Esophagus mucosa (tissue), 1 donor: ENCODE results near the gene THADA. TPM values are rescaled to one million over a fixed set of nuclear protein-coding genes. Genes with fewer than 3 reads are reported as not detected.
"Not testable (repeated sequence)": the region's sequence is repeated elsewhere in the genome, so short reads cannot be mapped to it uniquely, and the experiment has no call there.

Experiments
- ATAC-seq: fragments of 200-7000 bp; cut with Tn5 transposase; one replicate; pipeline ENCODE4 v1.9.1; 2020
- total RNA-seq: library from RNA; stranded (reverse); gene quantifications from one replicate; pipeline ENCODE4 v1.2.4, GENCODE V29; 2023
- donor health status: DM: yes; HTN: yes; CAD: no.

Gene THADA
- total RNA-seq, 1 donor from 2014 or later = 20.8 TPM

DNA sequence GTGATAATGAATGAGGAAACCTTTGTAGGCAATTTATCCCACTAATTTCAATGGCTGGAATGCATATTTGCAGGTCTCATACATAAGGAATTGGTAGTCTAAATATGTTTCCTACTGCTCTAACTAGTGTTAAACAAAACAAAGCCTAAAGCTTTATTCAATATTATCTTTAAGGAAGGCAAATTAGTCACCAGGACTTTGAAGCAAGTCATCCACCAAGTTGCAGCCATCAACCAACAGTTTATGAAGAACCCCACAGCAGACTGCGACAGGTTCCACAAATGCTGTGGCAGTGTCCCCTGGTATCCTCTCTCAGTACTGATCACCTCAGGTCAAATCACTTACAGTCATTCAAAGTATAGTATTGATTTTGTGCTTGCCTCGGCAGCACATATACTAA, 187.9 kb downstream of the THADA start:
- peak; percentile 41 for ATAC-seq

DNA sequence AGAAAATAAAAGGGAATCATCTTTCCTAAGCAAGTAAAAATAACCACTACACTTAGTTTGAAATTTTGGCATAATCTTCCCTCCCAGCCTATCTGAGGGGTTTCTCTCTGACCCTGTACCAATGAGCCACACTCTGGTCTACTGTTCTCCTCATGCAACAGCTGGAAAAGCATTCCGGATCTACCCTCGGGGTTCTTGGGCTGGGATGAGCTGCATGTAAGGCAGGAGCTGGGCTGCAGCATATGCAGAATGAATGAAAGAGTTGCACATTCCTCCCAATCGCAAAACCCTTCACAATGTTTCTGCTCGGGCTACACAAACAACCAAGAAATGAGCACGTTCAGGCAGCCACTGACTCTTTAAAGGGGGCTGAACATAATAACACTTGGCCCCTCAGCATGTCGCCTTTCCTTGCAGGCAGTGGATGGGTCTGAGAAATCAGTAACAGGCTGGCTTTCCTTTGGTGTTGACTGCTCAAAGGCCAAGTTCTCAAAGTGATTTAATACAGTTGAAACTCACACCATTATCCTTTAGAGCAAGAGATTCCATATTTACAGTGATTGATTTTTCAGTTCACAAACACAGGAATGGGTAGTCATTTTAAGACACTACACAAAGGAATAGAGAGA, 189.1 kb downstream of the THADA start:
- ATAC-seq = no peak

DNA sequence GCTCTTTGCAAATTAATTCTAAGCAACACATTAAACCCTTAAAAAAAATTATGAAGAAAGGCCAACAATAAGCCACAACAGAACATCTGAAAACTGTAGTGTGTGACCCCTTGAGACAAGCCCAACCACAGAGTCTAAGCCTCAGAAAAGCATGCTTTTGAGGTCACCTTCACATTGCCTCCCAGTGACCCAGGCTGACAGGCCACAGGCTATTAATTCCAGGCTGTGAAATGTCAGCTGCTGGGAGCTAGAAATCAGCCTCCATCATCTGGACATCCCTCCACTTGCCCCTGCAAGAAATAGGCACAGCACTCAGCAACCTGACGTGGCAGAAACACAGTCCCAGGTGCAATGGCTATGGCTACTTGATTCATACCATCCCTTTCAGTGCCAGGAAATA, 190.0 kb downstream of the THADA start:
- ATAC-seq = no peak

DNA sequence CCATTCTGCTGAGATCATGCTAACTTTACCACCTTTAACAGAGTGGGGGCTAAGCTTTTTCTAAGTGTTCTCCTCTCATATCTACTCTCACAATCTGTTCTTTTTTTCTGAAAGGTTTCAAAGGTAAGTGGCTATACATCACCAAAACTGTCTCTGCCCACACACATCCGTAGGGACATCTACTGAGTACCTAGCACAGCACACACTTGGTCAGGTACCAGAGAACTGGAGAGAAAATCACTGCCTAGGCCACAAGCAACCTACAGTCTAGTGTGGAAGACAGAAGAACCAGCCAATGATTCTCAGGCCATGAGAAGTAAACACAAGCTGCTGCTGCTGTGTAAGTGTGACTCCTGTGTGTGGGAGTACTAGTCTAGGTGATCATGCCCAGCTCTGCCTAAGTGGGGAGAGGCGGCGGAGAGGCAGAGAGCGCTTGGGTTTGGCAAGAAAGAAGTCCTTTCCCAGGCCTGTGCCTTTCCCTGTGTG, 193.3 kb downstream of the THADA start:
- peak; percentile 76 for ATAC-seq

DNA sequence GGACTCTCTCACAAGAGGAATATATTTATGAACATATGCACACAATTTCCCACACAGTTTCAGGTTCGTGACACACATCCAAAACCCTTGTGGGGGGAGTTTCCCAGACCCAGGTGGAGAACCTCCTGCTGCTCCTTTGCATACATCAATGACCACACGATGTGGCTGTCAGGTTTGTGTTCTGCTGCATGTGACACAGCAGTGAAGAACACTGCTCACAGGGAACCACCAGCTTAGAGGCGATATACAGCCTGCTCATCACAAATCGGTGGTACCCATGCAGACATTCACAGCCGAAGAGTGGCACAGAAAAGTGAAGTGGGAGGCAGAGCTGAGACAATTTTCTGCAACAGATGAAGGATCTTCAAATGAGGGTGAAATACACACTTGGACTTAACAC, 193.8 kb downstream of the THADA start:
- ATAC-seq = no peak

DNA sequence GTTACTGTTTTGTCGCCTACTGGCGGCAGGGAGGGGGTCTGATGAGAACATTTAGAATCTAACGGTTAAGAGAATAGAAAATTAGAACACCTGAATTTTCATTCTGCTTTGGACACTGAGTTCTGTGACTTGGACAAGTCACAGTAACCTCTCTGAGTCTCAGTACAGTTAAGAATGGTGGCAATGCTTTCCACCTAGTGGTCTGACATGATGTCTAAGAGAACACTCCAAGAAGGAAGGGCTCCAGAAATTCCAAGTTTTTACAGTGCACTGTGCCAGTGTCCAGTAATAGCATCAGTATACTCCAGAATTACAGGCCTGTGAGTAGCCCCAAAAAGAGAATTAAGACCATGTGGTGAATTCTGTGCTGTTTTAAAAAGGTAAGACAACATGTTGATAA, 195.3 kb downstream of the THADA start:
- ATAC-seq = no peak

DNA sequence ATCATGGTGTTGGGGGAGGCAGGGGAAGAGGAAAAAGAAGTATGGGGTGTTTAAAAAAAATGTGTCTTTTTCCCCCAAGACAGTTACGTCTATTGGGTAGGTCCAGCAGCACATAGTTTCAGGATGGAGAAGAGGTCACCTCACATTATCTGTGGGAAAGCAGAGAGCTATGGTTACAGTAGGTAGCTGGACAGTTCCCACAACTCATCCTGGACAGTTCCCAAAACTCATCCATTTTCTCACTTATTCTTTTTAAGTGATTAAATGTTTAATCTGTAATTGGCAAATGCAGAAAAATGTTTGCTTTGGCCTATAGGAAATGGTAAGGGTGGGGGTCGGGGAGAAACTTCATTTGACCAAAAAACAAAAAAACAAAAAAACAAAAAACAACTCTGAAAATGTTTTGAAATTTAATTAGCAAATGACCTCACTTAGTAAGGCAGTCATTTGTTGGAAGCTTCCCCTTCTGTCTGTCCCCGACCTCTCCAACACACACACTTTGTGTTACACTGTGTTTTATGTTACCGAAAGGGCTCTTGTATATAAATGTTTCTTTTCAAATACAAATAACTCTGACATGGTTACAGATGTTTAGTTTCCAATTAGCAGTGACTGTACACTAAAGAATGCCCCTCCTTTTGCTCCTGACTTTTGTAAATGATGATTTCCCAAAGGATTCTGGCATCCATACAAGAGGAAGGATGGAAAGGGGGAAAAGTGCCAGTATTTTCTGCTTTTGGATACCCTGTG, 196.1 kb downstream of the THADA start:
- no peak for ATAC-seq

DNA sequence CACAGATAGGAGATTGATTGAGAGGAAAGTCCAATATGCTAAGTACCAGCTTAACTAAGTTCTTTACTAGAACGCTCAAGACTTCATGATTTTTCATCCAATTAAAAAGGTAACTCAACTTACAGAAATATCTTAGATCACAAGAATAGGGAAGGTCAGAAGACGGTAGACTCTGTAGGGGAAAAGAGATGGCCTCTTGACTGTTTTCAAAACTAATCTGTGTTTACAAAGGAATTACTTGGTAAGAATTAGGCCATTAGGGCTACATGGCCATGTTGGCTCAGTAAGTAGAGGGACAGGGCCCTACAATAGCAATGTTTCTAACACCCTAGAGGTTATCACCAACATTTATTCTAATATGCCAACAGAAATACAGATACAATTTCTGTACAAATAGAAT, 196.7 kb downstream of the THADA start:
- ATAC-seq = no peak

DNA sequence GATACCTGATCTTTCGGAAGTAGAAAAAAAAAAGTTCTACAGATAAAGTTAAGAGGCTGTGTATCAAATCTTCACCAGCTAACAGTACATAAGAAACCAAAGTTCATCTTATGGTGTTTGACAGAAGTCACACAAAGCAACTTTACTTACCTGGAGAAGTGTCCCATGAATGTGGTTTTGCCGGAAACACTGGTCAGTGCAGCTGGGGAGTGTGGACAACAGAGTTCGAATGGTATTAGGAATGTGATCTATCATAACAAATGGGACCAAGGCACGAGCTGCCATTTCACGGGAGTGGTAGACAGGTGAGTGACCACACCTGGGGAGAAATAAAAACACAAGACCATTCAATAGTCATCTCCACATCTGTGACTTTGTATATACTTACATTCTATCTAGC, 198.0 kb downstream of the THADA start:
- ATAC-seq = no peak

DNA sequence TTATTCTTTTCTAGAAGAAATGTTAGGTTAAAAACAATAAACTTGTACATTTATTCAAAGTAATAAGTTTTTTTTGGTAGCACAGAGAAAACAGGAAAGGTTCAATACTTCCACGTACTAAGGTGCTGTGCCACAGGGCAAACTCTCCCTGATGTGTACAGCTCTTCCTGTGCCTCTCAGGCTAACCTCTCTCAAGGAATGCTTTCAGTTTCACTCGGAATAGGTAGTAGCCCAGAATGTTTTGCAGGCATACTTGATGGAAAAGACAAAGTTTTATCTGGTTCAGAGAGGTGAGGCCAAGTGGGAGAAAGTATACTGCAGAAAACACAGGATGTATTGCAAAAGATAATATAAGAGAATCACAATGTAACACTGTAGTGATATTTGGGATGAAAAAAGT, 198.4 kb downstream of the THADA start:
- ATAC-seq = no peak

DNA sequence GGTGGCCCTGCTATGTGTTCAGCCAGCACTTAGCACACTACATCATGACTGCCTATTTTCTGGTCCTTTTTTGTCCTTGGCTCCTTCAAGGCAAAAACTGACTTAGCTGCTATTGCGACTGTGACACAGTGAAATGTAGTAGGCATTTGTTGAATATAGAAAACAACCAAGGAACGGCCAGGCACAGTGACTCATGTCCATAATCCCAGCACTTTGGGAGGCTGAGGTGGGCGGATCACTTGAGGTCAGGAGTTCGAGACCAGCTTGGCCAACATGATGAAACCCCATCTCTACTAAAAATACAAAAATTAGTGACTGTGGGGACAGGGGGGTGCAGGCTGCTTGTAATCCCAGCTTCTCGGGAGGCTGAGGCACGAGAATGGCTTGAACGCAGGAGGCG, 199.5 kb downstream of the THADA start:
- not testable (repeated sequence) for ATAC-seq

DNA sequence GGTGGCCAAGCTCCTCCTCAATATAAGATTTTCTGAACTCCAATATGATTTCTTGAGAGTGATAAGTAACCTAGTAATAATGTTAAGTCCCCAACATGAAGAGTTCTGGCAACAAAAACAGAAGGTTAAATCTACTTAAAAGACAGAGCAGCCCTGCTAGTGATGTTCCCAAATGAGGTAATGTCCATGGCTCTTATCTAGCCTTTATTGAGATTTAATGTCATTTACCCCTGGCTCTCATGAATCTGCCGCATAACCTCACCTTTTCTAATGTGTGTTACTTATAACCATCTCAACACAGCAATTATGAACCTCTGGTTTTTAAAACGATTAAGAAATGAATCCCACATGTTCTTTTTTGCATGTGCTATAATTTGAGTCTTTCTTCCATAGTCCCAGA, 201.9 kb downstream of the THADA start:
- ATAC-seq = no peak

DNA sequence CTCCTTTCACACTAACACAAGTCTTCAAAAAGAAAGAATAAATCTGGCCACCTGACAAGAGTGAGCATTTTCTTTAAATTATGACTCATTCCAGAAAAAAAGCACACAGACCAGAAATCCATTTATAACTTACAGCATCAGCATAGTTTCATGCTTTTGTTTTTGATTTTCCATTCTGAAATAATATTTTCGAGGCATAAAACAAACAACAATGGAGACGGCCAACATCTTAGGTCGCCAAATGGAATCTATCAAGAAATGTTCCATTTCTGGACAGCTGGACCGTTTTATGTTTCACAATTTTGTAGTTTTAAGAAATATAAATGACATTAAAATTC, 204.0 kb downstream of the THADA start:
- ATAC-seq = no peak

DNA sequence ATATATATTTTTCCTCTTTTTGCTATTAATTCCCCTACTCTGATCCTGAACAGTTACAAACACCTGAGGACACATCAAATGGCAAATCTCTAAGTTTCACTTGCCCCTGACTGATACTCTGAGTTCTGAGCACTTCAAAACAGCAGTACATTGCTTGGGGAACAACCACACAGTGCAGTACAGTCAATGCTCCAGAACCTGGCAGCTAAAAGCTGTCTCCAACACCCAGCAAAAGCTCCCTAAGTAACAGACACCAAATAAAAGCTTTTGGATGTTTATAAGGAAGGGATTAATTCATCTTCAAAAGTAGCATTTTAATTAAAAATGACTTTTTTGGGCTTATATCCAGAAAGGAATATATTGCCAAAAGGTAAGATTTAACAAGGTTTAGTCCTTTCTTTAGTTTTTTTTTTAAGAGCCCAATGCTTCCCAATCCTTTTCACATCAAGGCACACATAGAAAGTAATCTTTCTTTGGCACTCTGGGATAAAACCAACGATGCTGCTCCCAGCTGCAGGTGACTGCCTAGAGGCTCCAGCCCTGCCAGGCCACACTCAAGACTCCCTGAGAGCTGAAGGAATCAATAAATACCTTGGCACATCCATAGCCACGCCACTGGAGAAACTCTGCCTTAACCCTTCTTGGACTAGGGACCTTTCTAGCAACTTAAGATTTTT, 204.5 kb downstream of the THADA start:
- no peak for ATAC-seq

DNA sequence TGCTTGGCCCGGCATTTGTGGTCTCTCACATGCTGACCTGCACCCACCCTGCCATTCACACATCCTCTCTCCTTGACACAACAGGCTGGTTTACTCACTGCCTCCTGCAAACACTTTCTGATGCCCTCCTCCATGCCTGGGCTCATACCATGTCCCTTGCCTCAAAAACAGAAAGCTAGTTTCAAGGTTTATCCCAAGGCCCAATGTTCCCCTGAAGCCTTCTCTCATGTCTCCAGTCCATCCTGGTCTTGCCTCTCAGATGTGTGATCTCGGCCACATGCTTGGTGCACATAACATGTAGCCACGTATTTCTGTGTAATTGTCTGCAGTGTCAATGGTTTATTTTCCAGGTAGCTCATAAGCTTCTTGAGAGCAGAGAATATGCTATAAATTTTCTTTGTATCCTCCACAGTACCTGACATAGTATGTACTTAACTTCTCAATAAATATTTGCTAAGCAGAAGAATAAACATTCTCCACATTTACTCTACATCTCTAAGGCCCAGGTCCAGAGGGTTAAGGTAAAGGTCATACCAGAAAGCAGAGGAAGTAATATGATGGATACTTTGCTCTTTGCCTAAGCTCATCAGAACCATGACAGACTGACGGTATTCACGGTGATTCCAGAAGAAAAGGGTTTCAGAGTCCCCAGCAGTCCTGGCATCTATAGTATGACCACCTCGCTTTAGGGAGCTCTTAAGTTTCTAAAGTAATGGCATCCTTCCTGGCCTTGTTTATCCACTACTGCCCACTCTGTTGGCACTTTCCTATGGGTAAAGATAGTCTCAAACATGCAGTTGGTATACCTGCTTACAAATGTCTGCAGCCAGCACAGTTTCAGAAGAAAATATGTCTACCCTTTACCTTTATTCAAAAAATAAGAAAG, 206.0 kb downstream of the THADA start:
- no peak for ATAC-seq

DNA sequence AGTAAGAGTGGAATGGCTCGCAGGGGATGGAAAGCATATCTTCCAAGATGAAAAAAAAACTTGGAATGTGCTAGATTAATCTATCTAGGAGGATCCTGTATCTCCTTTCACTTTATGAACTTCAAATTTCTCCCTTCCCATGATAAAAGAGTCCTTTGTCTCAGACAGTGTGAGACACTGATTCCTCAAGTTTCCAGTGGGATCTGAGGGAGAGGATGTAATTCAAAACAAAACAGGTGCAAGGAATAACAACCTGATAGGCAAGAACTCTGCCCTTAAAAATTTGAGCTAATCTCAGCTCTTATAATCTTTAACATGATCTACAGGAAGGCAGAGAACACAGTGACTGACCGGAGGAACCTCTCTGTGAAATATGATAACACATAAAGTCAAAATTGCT, 207.5 kb downstream of the THADA start:
- no peak for ATAC-seq

DNA sequence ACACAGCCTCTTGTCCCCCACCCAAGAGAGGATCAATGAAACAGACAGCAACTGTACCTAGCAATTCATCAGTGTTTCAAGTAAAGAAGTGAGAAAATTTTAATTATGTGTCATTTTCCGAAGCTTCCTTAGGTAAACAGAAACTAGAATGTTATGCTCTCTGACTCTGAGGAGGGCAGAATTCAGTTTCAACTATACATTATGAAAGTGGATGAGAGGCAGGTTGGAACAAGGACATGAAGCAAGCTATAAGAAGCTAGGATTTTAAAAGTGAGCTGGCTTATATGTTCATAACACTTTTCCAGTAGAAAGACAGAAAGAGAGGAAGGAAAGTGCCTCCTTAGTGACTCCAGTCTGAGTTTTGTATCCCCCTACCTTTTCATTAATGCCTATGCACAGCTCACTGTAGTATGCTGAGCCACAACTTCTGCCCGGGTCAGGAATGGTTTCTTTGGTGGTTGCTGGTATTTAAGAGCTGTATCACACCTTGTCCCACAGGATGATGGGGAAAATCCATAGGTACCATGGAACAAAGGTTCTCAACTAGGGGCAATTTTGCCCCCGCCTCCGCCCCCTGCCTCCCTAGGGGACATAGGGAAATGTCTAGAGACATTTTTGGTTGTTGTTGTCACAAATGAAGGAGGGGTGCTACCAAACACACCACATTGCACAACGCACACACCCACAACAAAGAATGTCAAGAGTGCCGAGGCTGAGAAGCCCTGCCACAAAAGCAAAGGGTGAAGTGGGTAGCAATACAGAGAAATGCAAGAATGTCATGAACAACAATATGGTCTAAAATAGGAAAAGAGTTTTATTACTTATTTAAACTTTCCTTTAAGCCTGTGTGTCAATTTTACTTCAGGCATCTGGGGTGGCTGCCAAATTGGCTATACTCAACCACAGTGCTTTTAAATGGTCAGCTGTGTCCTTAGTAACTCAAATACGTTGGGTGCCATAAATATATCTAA, 208.5 kb downstream of the THADA start:
- peak; percentile 80 for ATAC-seq

DNA sequence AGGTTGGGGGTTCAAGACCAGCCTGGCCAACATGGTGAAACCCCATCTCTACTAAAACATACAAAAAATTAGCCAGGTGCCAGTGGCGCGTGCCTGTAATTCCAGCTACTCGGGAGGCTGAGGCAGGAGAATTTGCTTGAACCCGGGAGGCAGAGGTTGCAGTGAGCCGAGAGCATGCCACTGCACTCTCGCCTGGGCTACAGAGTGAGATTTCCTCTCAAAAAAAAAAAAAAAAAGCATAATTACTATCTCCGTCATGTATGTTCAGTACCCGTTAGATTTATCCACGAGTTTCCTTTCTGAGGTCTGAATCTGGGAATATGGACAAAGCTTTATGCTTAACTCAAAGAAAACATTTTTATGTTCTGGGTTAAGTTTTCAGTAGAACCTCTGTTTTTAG, 209.2 kb downstream of the THADA start:
- ATAC-seq = not testable (repeated sequence)

DNA sequence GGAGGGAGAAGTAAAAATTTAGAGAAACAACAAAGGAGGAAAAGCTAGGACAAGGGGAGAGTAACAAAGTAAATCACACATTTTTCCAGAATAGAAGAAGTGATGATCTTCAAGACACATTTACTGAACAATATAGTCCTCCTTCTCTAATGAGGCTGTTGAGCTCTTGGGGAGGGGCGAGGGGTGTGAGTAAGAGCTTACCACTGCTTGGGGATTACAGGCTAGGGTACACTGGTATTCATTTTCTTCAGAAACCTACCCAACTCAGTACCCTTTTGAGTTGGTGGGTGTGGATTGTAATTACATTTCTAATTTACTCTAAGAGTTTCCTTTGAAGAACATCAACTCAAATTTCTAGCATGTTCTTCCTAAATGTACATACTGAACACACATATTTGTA, 211.7 kb downstream of the THADA start:
- no peak for ATAC-seq

DNA sequence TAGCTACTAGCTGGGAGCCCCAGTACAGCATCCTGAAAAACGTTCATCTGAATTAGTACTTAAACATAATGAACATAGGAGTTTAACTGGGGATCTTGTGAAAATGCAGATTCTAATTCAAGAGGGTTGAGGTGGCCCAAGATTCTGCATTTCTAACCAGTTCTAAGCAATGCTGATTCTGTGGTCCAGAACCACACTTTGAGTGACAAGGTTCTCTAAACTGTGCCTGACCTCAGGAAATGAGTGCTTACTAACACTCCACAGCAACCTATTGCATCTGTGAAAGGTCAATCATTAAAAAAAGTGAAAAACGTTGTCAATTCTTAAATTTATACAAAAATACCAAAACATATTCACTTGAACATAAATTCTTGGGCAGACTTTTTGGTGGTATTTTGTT, 212.3 kb downstream of the THADA start:
- no peak for ATAC-seq

DNA sequence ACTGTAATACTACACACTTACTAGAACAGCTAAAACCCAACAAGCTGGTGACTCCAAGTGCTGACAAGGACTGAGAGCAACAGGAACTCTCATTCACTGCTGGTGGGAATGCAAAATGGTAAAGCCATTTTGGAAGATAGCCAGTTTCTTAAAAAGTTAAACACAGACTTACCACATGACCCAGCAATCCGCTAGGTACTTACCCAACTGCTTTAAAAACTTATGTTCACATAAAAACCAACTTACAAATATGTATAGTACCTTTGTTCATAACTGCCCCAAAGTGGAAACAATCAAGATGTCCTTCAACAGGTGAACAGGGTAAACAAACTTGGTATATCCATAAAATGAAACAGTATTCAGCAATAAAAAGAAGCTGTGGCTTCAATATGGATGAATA, 216.3 kb downstream of the THADA start:
- ATAC-seq = no peak

DNA sequence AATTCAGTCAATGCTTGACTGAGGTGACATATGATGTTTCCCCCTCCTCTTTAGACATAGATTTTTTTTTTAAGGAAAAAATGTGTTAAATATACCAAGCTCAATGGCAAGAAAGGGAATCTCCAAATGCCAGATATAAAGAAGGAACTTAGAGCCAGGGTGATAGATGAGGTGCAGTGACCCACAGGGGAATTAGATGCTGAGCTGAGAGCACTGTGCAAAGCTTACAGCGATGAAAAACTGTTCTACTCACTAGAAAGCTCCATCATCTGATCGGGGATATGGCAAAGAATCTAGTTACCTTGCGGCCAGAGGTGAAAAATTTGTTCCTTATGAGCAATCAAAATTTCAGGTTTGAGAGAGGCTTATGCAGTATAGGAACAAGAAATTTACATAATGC, 218.5 kb downstream of the THADA start:
- ATAC-seq = no peak
